ENCODE results near the gene RTN4RL1. TPM values are rescaled to one million over a fixed set of nuclear protein-coding genes. Genes with fewer than 3 reads are reported as not detected.
A peak's percentile ranks its signal among the peaks of the same experiment; 100 is the strongest.

The RTN4RL1 gene
- total and polyA plus RNA-seq, 2 of the 13 experiments (the other 11 are each of a cell fraction or from before 2014, with no cell fraction given) = 0.01 TPM; not detected in 1

DNA sequence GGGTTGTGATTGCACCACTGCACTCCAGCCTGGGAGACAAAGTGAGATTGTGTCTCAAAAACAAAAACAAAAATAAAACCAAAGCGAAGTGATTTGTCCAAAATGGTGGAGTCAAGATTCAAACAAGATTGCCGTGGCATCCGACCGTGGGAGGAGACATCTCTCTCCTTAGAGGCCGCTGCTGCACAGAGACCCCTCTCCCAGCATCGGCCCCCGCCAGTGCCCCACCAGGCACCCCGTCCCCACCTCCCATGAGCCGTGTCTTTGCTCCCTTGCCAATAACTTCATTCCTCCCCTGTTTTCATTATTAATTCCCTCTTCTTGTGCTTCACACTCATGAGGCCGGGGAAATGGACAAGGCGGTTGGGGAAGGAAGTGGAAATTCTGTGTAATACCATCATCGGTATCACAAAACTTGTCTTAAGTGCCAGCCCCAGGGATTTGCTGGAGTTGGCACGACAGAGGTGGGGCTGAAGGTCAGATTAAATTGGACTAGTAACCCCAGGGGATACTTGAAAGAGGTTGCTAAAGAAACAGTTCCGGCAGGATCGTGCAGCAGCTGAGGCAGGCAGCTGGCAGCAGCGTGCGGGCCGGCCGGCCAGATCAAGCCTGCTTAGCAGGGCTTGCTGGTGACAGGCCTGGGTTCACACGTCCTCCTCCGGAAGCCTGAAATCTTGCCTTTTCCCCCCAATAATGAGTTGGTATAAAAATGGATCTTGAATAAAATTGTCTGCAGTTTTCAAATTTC, 66.8 kb downstream of the RTN4RL1 start (continued):
- TF ChIP-seq, protein P1, sequence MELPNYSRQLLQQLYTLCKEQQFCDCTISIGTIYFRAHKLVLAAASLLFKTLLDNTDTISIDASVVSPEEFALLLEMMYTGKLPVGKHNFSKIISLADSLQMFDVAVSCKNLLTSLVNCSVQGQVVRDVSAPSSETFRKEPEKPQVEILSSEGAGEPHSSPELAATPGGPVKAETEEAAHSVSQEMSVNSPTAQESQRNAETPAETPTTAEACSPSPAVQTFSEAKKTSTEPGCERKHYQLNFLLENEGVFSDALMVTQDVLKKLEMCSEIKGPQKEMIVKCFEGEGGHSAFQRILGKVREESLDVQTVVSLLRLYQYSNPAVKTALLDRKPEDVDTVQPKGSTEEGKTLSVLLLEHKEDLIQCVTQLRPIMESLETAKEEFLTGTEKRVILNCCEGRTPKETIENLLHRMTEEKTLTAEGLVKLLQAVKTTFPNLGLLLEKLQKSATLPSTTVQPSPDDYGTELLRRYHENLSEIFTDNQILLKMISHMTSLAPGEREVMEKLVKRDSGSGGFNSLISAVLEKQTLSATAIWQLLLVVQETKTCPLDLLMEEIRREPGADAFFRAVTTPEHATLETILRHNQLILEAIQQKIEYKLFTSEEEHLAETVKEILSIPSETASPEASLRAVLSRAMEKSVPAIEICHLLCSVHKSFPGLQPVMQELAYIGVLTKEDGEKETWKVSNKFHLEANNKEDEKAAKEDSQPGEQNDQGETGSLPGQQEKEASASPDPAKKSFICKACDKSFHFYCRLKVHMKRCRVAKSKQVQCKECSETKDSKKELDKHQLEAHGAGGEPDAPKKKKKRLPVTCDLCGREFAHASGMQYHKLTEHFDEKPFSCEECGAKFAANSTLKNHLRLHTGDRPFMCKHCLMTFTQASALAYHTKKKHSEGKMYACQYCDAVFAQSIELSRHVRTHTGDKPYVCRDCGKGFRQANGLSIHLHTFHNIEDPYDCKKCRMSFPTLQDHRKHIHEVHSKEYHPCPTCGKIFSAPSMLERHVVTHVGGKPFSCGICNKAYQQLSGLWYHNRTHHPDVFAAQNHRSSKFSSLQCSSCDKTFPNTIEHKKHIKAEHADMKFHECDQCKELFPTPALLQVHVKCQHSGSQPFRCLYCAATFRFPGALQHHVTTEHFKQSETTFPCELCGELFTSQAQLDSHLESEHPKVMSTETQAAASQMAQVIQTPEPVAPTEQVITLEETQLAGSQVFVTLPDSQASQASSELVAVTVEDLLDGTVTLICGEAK (IDR thresholded peaks at IDR 0.05) = no peak
- TF ChIP-seq, protein P1 (CRISPR knock-in tag; IDR thresholded peaks at IDR 0.05) = no peak
- TF ChIP-seq NRL (CRISPR knock-in tag; IDR thresholded peaks at IDR 0.05; ENCODE audit: borderline replicate concordance) (no peak), HNF4G (IDR thresholded peaks at IDR 0.05; ENCODE audit: borderline replicate concordance, low read depth, low read length) (0 out of 2 replicates have a peak, but pooled peaks have one; percentile 38), HNF4G (CRISPR knock-in tag; IDR thresholded peaks at IDR 0.05; ENCODE audit: borderline replicate concordance, low read depth) (no peak)
- TF ChIP-seq, protein P2, sequence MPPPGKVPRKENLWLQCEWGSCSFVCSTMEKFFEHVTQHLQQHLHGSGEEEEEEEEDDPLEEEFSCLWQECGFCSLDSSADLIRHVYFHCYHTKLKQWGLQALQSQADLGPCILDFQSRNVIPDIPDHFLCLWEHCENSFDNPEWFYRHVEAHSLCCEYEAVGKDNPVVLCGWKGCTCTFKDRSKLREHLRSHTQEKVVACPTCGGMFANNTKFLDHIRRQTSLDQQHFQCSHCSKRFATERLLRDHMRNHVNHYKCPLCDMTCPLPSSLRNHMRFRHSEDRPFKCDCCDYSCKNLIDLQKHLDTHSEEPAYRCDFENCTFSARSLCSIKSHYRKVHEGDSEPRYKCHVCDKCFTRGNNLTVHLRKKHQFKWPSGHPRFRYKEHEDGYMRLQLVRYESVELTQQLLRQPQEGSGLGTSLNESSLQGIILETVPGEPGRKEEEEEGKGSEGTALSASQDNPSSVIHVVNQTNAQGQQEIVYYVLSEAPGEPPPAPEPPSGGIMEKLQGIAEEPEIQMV (CRISPR knock-in tag; IDR thresholded peaks at IDR 0.05; ENCODE audit: low read depth) = no peak

All from HepG2 (cell line).